T-helper 22 cell (primary cell): Measurements from ENCODE around the gene RPH3AL.
"Not testable (repeated sequence)": the region's sequence is repeated elsewhere in the genome, so short reads cannot be mapped to it uniquely, and the experiment has no call there.

Source experiments
- DNase-seq: peaks from one replicate; pipeline ENCODE4 v3.0.0-alpha.2; 2020; ENCODE audit warnings: low read depth

RPH3AL gene

DNA sequence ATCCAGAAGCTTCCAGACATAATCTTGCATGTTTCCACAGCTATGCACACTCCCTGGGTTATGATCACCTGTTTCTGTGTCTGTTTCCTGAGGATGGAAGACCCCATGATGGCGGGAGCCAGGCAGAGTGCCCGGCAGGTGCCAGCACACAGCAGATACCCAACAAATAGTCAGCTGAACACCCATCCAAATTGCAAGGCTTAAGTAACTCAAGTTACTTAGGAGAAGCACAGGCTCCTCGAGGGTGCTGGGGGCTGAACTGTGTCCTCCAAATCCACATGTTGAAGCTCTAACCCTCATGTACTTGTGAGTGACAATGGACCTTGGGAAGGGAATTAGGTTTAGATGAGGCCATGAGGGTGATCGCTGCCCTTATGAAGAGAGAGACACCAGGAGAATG lies 91.7 kb downstream of the RPH3AL start:
- DNase-seq, result no peak

DNA sequence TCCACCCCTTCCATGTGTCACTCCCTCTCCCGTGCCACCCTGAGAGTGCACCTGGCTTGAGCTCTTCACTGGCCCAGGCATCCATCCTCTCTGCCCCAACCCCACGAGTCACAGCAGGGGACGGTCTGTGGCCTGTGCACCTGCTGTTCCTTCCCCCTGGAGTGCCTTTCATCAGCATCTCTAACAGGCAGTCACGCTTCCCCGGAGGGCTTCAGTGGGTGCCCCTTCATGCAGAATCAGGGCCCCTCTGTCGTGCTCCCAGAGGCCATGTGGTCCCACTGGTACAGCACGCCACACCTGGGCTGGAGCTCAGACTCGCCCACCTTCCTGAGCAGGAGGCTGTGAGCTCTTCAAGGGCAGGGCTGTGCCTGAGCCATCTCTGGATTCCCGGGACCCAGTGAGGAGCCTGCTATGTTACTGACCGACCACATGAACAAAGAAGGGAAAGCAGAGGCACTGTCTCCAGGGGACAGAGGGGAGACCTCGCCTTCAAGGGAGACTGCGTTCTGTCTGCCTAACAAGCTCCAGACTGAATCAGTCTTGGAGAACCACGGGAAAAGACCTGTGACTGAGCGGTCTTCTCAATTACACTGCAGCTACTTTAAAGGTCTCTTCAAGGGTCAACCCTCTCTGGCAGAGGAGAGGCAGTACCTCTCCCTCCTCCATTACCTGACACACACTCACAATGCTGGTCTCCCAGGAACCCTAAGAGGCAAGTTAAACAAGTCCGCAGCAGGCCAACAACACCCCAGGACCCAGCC lies 92.4 kb downstream of the RPH3AL start:
- DNase-seq, result no peak

DNA sequence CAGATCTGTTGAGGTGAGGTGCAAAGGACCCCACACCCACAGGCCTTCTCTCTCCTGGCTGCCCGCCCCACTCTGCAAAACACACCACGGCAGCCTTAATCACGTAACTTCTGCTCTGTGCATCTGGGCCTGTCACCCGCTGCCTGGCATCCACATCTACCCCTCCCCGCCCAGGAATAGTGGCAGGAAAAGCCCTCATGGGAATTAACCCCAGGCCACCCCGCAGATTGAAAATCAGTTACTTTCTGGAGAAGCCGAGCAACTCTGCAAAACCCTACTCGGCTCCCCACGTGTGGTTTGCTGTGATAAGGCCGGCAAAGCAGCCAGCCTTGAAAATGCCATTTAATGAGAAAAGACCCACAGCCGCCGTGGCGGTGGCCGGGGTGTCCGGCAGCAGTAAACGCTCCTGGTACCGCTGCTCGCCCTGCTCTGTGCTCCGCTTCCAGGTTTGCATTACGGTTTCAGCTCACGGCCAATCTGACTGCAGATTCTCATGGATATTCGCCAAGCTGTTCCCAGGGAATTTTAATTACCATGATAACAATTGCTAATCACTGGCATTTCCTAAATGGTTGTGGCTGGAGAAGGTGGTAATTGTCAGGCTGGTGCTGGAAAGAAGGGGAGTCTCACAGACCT lies 93.1 kb downstream of the RPH3AL start:
- no peak for DNase-seq

DNA sequence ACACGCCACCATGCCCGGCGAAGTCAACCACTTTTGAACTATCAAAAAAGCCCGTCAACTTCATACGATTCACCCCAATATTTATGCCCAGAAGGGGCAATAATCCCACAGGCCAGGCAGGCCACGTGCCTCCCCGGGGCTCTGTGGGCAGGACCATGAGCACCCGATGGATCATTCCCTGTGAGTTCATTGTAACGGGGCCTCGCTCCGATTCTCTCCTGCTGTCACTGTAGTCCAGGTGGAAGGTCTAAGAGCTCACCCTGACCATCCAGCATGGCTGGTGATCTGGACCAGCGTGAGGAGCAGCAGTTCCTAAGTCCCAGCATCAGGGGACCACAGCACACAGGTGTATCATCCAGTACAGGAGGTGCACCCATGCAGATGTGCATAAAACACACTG lies 93.7 kb downstream of the RPH3AL start:
- no peak for DNase-seq

DNA sequence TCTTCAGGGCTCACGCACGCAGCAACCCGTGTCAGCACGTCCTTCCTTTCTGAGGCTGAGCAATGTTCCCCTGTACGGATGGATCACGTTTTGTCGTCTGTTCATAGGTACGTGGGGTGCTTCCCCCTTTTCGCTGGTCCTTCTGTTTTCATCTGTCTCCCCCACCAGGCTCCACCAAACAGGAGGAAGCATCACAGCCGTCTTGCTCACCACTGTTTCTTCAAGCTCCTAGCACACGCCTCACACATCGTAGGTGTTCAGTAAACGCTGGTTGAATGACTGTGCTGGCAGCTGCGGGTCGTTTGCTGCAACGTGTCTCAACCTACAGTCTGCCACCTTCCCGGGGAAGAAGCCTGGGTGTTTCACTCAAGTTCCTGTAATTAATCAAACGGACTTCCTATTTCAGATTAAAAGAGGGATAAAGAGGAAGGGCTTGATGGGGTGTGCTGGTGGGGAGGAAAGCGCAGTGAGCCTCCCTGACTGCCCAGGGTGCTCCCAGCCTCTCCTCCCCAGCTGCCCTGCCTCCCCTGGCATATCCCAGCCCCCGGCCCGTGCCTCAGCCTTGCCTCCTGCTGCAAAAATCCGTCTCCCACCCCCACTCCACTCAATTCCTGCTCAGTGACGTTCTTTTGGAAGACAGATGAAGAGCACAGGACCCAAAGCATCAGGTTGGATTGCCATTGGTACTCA lies 94.4 kb downstream of the RPH3AL start:
- no peak for DNase-seq

DNA sequence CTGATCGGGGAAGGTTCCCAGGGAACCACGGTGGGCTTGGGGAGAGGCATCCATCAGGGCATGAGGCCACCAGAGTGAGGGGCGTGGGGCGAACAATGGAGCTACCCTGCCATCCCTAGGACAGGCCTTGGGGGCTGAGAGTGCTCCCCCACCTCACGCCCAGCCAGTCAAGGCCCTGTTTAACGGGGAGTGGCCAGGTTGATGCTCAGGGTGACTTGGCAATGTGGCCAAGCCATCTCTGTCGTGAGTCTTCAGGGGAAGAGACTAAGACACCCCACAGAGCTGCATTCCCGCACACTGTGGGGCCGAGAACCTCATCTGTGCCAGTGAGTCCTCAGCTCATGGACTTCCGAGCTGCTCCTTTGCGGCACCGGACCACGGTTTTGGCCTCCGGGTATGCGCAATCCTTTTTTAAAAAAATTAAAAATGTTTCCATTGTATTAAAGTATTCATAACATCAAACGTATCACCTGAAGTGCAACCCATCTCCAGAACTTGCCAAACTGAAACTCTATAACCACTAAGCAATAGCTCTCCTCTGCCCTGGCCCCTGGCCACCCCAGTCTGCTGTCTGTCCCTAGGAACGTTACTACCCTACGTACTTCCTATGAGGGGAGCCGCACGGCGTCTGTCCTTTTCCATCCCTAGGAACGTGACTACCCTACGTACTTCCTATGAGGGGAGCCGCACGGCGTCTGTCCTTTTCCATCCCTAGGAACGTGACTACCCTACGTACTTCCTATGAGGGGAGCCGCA lies 99.3 kb downstream of the RPH3AL start:
- no peak for DNase-seq

DNA sequence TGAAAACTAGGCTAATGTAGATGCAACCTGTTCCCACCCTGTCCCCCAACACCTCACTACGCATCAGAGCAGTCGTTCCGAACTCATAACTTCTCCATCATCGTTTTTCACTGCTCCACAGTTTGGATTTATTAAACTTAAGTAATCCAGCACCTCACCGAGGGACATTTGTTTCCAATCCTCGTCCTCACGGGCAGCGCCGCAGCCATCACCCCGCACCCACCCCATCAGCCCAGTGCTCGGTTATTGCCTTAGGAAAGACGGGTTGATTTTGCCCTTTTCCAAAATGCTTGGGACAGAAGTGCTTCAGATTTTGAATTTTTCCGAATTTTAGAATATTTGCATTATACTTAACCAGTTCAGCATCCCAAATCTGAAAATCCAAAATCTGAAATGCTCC lies 100.2 kb downstream of the RPH3AL start:
- no peak for DNase-seq

DNA sequence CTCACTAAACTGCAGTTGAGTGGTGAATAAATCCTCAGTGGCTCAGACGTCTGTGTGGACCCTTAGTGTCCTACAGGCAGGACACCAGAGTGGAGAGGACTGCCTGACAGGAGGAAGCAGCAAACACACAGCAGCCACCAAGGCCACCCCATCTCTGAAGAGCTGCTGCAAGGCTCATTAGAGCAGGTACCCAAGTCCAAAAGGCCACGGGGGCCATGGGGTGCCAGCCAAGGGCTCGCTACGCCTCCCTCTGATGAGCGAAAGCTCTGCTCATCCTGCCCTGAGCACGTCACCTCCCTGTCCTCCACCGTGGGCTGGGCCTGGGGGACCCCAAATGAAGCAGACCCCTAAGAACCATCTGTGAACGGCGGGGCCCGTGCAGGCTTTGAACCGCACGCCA lies 101.1 kb downstream of the RPH3AL start:
- no peak for DNase-seq

DNA sequence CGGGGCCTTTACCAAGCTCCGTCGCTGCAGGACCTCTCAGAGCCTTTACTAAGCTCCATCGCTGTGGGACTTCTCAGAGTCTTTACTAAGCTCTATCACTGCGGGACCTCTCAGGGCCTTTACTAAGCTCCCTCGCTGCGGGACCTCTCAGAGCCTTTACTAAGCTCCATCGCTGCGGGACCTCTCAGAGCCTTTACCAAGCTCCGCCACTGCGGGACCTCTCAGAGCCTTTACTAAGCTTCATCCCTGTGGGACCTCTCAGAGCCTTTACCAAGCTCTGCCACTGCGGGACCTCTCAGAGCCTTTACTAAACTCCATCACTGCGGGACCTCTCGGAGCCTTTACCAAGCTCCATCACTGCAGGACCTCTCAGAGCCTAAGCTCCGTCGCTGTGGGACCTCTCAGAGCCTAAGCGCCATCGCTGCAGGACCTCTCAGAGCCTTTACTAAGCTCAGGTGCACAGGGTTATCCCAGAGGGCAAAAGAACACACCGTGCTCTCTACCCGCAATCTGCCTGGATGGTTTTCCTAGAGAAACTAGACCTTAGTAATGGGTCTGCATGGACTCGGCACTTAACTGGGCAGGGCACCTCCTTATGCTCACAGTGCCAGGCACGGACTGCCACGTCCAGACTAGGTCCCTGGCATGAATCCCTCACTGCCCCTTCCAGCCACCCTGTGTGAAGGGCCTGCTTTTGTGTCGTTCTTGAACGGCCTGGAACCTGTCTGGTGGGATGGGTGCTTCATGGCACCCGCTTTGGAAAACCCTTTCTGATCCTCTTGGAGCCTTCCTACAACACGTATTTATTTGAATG lies 101.9 kb downstream of the RPH3AL start:
- no peak for DNase-seq

DNA sequence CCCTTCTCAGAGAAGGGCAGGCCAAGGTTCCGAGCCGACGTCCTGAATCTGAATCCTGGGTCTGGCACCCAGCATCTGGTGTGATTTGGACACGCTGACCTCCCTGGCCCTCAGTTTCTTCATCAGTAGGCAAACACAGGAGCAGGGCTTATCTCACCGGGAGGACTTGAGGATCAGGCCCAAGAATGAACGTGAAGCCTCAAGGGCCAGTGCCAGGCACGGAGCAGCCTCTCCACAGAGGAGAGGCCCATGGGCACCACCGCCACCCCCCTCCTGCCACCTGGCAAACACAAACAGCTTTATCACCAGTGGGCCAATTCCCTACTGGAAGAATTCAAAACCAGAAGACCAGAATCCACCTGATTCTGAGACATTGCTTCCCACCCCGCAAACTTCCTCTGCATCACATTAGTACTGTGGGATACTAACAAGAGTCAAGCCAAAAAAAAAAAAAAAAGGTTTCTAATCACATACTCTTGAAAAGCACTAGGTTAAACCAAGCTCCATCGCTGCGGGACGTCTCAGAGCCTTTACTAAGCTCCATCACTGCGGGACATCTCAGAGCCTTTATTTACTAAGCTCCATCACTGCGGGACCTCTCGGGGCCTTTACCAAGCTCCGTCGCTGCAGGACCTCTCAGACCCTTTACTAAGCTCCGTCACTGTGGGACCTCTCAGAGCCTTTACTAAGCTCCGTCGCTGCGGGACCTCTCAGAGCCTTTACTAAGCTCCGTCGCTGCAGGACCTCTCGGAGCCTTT lies 103.2 kb downstream of the RPH3AL start:
- DNase-seq, result no peak

DNA sequence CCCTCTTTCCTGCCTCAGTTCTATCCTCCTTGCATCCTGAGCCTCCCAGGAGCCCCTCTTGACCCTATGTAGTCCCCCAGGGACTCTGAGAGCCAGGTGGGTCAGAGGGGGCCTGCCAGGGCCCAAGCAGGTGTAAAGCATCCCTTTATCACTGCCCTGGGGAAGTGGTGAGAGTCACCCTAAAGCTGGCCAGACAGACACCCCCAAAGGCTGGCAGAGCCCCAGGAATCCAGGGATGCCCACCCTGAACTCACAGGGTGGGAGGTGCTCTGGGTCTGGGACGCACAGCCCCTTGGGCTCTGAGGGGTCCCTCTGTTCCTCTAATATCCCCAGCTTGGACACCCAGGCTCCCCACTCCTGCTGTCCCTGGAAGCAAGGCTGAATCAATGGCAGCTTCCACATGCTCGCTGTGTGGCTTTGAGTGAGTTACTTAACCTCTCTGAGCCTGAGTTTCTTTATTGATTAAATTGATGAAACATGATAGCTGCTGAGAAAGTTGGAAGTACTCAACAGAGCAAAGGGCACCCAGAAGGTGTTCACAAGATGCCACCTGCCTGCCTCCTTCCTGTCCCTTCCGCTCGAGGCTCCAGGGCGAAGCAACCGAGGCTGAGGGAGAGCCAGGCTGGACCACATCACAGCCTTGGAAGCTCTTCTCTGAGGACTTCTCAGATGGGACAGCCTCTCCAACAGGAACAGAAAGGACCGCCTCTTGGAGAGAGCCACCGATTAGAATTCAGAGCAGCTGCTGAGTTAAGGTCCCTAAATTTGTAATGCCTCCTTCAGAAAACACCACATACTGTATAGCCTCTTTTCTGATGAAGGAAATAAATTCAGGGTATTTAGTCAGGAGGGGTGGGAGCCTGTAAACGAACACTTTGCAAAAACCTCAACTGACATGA lies 104.0 kb downstream of the RPH3AL start:
- DNase-seq, result no peak

DNA sequence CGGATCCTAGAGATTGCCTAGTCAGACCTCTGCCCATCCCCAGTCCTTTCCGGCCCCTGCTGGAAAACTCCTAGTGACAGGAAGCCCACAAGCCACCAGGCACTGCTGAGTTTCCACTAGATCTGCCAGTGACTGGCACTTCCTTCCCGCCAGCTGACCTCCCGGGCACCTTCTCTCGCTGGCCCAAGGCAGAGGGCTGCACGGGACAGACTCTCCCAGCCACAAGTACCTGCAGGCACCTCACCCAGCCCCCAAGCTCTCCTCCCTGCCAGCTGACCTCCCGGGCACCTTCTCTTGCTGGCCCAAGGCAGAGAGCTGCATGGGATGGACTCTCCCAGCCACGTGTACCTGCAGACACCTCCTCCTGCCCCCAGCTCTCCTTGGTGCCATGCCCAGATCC lies 104.8 kb downstream of the RPH3AL start:
- no peak for DNase-seq

DNA sequence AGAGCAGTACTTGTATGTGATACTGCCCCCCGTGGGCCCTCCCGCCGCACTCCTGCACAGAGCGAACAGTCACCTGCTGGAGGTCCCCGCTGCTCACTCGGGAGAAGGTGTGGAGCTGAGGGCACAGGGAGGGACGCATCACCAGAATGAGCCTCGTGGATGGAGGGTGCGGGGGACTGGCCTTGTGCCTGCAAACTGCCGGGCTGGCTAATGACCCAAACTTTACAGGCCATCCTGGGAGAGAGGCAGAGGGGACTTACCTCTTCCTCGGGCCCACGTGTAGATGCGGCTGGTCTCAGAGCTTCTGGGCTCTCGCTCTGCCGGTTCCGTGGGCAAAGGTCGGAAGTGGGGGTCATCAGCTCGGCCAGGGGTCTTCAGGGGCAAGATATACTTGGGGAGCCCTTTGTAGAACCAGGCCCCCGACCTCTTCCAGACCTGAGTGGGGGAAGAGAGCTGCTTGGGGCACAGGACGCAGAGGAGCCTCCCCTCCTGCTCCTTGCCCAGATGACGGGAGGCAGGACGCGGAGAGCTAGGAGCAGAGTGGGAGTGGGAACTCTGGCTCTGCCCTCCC lies 105.7 kb downstream of the RPH3AL start:
- no peak for DNase-seq

DNA sequence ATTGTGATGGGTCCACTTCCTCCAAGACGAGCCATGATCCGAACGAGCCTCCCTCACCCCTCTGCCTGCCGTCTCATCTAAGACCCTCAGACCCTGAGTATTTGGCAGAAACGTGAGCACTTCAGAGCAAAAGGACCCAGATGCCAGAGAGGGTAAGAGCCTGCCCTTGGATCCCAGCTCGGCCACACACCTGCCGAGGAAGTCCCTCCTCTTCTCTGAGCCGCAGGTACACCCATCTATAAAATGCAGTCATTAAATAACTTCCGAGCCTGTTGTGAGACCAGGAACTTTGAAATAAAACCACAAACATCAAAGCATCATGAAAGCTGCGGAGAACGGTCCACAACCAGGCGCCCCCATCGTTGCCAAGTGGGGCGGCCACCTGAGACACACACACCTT lies 106.4 kb downstream of the RPH3AL start:
- DNase-seq, result no peak

DNA sequence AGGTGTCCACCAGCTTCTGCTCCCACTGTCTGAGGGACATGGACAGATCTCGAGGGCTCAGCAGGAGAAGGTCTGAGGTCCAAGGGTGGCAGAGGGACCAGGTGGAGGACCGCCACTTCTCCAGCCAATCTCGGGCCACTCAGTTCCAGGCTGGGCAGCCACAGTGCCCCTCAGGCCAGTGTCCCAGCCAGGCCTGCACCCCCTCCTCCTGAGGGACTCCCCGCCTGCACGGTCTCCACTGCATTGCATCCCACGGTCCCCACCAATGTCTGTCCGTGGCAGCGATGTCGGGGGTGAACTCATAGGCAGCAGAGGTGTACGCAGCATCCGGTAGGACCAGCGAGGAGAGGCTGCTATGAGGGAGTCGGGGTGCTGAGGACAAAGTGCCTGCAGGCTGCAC lies 107.0 kb downstream of the RPH3AL start:
- DNase-seq, result no peak

DNA sequence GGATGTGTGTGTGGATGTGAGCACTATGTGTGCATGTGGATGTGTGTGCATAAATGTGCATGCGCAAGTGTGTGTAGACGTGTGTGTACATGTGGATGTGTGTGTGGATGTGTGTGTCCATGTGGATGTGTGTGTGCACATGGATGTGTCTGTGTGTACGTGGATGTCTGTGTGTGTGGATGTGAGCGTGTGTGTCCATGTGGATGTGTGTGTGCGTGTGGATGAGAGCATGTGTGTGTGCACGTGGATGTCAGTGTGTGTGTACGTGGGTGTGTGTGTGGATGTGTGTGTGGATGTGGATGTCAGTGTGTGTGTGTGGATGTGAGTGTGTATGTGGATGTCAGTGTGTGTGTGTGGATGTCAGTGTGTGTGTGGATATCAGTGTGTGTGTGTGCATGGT lies 107.6 kb downstream of the RPH3AL start:
- DNase-seq, result no peak

DNA sequence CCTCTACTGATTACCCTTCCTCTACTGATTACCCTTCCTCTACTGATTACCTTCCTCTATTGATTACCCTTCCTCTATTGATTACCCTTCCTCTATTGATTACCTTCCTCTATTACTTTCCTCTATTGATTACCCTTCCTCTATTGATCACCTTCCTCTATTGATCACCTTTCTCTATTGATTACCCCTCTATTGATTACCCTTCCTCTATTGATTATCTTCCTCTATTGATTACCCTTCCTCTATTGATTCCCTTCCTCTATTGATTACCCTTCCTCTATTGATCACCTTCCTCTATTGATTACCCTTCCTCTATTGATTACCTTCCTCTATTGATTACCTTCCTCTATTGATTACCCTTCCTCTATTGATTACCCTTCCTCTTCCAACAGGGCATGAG lies 108.7 kb downstream of the RPH3AL start:
- not testable (repeated sequence) for DNase-seq

DNA sequence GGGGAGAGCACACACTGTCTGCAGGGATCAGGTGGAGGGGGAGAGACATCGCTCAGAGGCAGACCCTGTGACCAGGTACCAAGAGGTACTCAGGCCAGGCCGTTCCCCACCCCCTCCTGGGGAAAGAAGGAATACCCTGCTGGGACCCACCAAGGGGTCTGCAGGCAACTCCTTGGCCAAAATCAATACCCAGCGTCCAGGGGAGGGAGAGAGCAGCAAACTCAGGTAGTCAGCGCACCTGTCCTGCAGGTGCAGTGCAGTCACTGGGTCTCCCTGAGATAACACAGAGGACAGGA lies 113.7 kb downstream of the RPH3AL start:
- DNase-seq, result no peak

DNA sequence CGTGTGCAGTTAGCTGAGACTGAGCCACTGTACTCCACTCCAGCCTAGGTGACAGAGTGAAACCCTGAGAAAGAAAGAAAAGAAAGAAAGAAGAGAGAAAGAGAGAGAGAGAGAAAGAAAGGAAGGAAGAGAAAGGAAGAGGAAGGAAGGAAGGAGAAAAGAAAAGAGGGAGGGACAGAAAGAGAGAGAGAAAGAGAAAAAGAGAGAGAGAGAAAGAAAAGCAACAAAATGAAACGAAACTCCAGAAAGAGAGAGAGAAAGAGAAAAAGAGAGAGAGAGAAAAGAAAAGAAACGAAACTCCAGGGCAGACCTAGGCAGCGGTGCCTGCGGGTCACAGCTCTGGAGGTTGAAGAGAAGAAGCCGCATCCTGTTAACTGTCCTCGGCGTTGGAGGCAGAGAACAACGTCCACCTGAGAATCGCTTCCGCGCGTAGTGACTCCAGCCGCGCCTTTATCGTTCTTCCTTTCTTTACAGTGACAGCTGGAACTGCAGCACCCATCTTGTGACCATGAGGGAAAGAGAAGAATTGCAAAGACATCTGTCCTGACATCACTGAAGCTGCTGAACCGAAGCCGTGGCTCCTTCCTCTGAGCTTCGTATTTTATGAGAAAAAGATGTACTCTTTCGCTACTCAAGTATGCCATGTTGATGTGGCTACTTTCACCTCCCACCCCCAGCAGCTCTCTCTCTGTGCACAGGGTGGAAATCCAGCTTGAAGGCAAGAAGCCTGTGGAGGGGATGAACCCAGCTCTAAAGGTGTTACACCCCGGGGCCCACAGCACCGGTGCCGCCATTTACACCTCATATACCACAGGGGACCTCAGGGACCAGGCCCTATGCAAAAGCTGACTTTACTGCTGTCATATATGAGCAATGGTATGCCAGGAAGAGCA lies 114.3 kb downstream of the RPH3AL start:
- DNase-seq, result no peak
